Prostate gland (tissue), 2 donors: ENCODE results near the gene CACNA1A. TPM values are rescaled to one million over a fixed set of nuclear protein-coding genes. Genes with fewer than 3 reads are reported as not detected.
"Not testable (repeated sequence)": the region's sequence is repeated elsewhere in the genome, so short reads cannot be mapped to it uniquely, and the experiment has no call there.

Experiments used
- DNase-seq: peaks from one replicate; pipeline ENCODE4 v3.0.0-alpha.2; 2019; ENCODE audit warnings: low spot score
- H3K27ac ChIP-seq, 2 donors: fragments of 200-600 bp; sonication (generic); 2 replicates each; pipeline ENCODE4 v1.5.1; 2017 to 2019
- H3K27me3 ChIP-seq: fragments of 200-600 bp; sonication (generic); replicated peaks from 2 replicates; pipeline ENCODE4 v1.5.1; 2019; ENCODE audit not compliant: insufficient read depth
- H3K36me3 ChIP-seq, 2 donors: fragments of 200-600 bp; sonication (generic); 1 replicate in 1 of 2; 2 replicates in 1 of 2; pipeline versions ENCODE4 v1.5.1 to v1.8.1; 2017 to 2019
- H3K4me1 ChIP-seq: fragments of 200-600 bp; sonication (generic); replicated peaks from 2 replicates; pipeline ENCODE4 v1.5.1; 2019
- H3K4me3 ChIP-seq, 2 donors: fragments of 200-600 bp; sonication (generic); 2 replicates each; pipeline ENCODE4 v1.5.1; 2017 to 2019
- H3K9me3 ChIP-seq: fragments of 200-600 bp; sonication (generic); 2 replicates; pipeline ENCODE4 v1.5.1; 2017
- POLR2A ChIP-seq: fragments of 450-650 bp; IDR thresholded peaks from one replicate; pipeline ENCODE4 v1.6.1; 2016; ENCODE audit warnings: antibody characterized with exemption, mild to moderate bottlenecking
- POLR2AphosphoS5 ChIP-seq: sonication (generic); formaldehyde crosslinking; IDR thresholded peaks from one replicate; pipeline ENCODE4 v1.6.1; 2017; ENCODE audit warnings: antibody characterized with exemption
- WGBS: methylation state at CpG from one replicate; pipeline ENCODE4 v1.1.5; 2018; 5-methylcytosine and 5-hydroxymethylcytosine counted together
- intact Hi-C: fragments of 100-400 bp; cut with DNase I; formaldehyde crosslinking; loops from one replicate; pipeline ENCODE4 v1.14.2; 2022
- total RNA-seq, 2 donors: library from RNA; depleted of rRNA; stranded (reverse); fragments of >200 nt; gene quantifications; one replicate each; pipeline ENCODE4 v1.1.0, GENCODE V29; 2016
- TF ChIP-seq, protein P1 (sequence below), 4 experiments: fragments of 200-600 bp in 2 of 4; fragments of 450-650 bp in 2 of 4; sonication (generic) in 2 of 4; IDR thresholded peaks; 1 replicate in 3 of 4; 2 replicates in 1 of 4; pipeline ENCODE4 v1.5.1; 2016 to 2019; ENCODE audit warnings: antibody characterized with exemption in 4 of 4, mild to moderate bottlenecking in 2 of 4, moderate library complexity in 2 of 4

The CACNA1A gene
- total RNA-seq, 2 donors from 2014 or later: 0.46 to 12.4 TPM

DNA sequence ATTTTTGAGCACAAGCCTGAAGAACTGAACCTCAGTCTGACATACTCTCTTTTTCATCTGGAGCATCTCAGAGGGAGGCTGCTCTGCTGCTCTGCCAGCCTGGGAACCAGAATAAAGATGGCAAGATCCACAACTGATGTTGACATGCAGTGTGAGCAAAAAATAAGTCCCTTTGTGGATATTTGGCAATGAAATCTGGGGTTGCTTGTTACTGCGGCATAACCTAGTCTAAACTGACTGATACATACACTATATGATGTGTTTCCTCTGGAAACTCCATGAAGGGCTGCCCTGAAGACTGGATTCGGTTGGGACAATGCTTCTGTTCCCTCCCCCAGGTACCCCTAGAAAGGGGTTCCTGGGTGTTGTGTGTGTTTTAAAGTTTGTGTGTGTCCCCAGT, 249.4 kb downstream of the CACNA1A start:
- H3K4me3 ChIP-seq: no peak overlapping the region
- DNase-seq: no peak
- TF ChIP-seq POLR2A (no peak), POLR2AphosphoS5 (no peak)
- TF ChIP-seq, protein P1, sequence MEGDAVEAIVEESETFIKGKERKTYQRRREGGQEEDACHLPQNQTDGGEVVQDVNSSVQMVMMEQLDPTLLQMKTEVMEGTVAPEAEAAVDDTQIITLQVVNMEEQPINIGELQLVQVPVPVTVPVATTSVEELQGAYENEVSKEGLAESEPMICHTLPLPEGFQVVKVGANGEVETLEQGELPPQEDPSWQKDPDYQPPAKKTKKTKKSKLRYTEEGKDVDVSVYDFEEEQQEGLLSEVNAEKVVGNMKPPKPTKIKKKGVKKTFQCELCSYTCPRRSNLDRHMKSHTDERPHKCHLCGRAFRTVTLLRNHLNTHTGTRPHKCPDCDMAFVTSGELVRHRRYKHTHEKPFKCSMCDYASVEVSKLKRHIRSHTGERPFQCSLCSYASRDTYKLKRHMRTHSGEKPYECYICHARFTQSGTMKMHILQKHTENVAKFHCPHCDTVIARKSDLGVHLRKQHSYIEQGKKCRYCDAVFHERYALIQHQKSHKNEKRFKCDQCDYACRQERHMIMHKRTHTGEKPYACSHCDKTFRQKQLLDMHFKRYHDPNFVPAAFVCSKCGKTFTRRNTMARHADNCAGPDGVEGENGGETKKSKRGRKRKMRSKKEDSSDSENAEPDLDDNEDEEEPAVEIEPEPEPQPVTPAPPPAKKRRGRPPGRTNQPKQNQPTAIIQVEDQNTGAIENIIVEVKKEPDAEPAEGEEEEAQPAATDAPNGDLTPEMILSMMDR (IDR thresholded peaks at IDR 0.05): no peak
- no peaks in the 10 kb centered on the region for H3K4me1 ChIP-seq
- intact Hi-C loops: no loop called here
- H3K9me3 ChIP-seq: no peaks in the 10 kb centered on the region
- H3K27me3 ChIP-seq: peaks cover 6% of the 10 kb centered on the region
- no peaks in the 10 kb centered on the region for H3K36me3 ChIP-seq
- H3K27ac ChIP-seq: no peak overlapping the region
- WGBS: 85% methylated on average over 2 of the region's 2 CpGs

DNA sequence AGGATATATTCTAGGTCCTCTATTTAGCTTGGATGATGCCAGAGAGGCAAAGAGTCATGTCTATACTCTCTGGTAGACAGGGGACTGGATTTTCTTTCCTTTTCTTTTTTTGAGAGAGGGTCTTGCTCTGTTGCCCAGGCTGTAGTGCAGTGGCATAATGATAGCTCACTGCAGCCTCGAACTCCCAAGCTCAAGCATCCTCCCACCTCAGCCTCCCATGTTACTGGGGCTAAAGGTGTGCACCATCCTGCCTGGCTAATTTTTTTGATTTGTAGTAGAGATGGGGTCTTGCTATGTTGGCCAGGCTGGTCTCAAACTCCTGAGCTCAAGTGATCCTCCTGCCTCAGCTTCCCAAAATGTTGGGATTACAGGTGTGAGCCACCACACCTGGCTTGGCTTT, 249.9 kb downstream of the CACNA1A start:
- DNase-seq, H3K4me3 ChIP-seq, H3K27ac ChIP-seq, H3K36me3 ChIP-seq, H3K4me1 ChIP-seq, H3K9me3 ChIP-seq, intact Hi-C loops, H3K27me3 ChIP-seq: not testable (repeated sequence)
- WGBS: 94% methylated on average over 1 of the region's 1 CpG

DNA sequence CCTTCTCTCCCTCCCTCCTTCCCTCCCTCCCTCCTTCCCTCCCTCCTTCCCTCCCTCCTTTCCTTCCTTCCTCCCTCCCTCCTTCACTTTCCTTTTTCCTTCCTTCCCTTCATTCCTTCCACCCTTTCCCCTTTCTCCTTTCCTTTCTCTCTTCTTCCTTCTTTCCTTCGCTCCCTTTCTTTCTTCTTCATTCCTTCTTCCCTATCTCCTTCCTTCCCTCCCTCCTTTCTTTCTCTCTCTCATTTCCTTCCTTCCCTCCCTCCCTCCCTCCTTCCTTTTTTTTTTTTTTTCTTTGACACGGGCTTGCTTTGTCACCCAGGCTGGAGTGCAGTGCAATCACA, 250.6 kb downstream of the CACNA1A start:
- no peaks in the 10 kb centered on the region for H3K9me3 ChIP-seq
- H3K4me1 ChIP-seq: no peaks in the 10 kb centered on the region
- H3K4me3 ChIP-seq: no peak overlapping the region
- no peak for DNase-seq
- intact Hi-C loops: no loop called here
- WGBS: 66% methylated on average over 2 of the region's 2 CpGs
- H3K27me3 ChIP-seq: peaks cover 6% of the 10 kb centered on the region
- TF ChIP-seq POLR2AphosphoS5: no peak
- TF ChIP-seq, protein P1 (IDR thresholded peaks at IDR 0.05): no peak
- no peak for TF ChIP-seq POLR2A
- no peak overlapping the region for H3K27ac ChIP-seq
- H3K36me3 ChIP-seq: no peaks in the 10 kb centered on the region

DNA sequence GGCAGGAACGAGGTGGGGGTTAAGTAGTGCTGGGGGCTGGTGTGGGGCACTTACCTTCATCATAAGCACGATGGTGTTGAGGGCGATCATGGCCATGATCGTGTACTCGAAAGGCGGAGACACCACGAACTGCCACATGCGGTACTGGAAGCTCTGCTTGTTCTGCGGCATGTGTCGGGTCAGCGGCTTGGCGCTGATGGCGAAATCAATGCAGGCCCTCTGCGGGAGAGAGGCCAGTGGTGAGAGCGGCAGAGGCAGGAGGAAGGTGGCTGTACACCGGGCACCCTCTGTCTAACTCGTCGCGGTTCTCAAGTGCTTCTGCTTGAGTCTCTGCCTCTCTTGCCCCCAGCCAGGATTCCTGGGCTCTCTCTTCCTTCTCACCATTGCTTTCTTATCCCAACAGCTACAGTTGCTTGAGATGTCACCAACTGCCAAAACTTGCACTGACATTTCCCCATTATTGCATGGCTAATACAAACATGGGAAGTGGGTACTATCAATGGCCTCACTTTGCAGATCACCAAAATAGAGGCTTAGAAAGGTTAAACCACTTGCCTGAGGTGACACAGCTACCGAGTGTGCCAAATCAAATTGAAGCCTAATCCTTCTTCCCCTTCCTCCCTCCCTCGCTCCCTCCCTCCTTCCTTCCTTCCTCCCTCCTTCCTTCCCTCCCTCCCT, 251.1 kb downstream of the CACNA1A start:
- TF ChIP-seq, protein P1 (IDR thresholded peaks at IDR 0.05): no peak
- no peak for TF ChIP-seq POLR2AphosphoS5
- intact Hi-C loops: no loop called here
- H3K36me3 ChIP-seq: no peaks in the 10 kb centered on the region
- no peak overlapping the region for H3K27ac ChIP-seq
- H3K27me3 ChIP-seq: peaks cover 6% of the 10 kb centered on the region
- no peaks in the 10 kb centered on the region for H3K4me1 ChIP-seq
- no peak for DNase-seq
- no peak overlapping the region for H3K4me3 ChIP-seq
- 84% methylated on average over 21 of the region's 21 CpGs for WGBS
- no peaks in the 10 kb centered on the region for H3K9me3 ChIP-seq

DNA sequence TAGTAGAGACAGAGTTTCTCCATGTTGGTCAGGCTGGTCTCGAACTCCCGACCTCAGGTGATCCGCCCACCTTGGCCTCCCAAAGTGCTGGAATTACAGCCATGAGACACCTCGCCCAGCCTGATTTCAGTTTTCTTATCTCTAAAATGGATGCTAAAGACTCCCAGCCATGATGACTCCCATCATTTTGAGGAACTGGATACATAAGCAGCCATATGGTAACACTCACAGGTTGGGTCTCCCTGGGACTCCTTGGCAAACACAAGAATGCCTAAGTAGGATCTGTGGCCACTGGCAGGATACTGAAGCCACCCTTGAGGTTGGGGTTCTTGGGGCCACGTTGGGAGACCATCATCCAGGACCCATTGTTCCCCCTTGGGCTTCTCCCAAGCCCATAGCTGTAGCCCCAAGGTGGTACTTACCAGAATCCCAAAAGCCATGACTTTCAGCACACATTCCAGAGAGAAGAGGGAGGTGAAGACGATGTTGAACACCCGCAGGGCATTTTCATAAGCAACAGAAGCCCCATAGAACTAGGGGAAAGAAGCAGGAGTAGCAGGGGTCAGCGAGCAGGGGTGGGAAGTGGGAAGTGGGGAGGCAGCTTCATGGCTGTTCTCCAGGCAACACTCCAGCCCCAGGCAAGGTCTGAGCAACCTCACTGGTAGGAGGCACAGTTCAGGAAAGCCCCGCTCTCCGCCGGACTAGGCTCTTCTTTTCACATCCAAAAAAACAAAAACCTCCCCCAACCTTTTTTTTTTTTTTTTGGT, 253.5 kb downstream of the CACNA1A start:
- WGBS: 83% methylated on average over 11 of the region's 11 CpGs
- H3K36me3 ChIP-seq: no peaks in the 10 kb centered on the region
- no peak for TF ChIP-seq POLR2AphosphoS5

DNA sequence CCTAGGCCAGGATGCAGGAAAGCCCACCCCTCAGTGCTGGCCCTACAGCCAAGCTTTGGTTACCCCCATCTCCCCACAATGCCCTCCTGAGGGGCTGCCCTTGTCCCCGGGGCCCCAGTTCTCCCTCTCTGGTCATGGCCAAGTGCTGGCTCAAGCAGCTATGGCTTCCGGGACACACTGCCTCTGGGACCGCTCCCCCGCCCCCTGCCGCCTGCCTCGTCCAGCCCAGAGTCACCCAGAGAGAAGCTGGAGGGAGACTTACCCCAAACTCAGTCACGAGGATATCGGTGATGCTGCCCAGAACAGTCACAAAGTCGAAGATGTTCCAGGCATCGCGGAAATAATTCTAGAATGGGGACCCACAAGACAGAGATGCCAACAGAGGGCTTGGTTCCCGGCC, 261.4 kb downstream of the CACNA1A start:
- H3K36me3 ChIP-seq: no peaks in the 10 kb centered on the region
- intact Hi-C loops: no loop called here
- H3K9me3 ChIP-seq: no peaks in the 10 kb centered on the region
- WGBS: 89% methylated on average over 12 of the region's 12 CpGs
- no peak overlapping the region for H3K4me3 ChIP-seq
- TF ChIP-seq, protein P1 (IDR thresholded peaks at IDR 0.05): no peak
- TF ChIP-seq POLR2AphosphoS5 (no peak), POLR2A (no peak)
- no peaks in the 10 kb centered on the region for H3K4me1 ChIP-seq
- H3K27ac ChIP-seq: no peak overlapping the region
- no peak for DNase-seq
- H3K27me3 ChIP-seq: no peaks in the 10 kb centered on the region

More for the DNA sequence above, 253.5 kb downstream of the CACNA1A start:
- intact Hi-C loops: no loop called here
- no peaks in the 10 kb centered on the region for H3K4me1 ChIP-seq
- peaks cover 6% of the 10 kb centered on the region for H3K27me3 ChIP-seq
- H3K9me3 ChIP-seq: no peaks in the 10 kb centered on the region
- DNase-seq: no peak
- H3K4me3 ChIP-seq: no peak overlapping the region
- no peak overlapping the region for H3K27ac ChIP-seq
